Activated CD4-positive, alpha-beta T cell treated with anti-CD3 and anti-CD28 coated beads, Interleukin-2, amount 50 U/mL, for 48 hours (primary cell): ENCODE results near the gene TRAPPC12.

Experiments used
- DNase-seq, 2 experiments: peaks; one replicate each; pipeline ENCODE4 v3.0.0-alpha.2; 2020

TRAPPC12 gene

DNA sequence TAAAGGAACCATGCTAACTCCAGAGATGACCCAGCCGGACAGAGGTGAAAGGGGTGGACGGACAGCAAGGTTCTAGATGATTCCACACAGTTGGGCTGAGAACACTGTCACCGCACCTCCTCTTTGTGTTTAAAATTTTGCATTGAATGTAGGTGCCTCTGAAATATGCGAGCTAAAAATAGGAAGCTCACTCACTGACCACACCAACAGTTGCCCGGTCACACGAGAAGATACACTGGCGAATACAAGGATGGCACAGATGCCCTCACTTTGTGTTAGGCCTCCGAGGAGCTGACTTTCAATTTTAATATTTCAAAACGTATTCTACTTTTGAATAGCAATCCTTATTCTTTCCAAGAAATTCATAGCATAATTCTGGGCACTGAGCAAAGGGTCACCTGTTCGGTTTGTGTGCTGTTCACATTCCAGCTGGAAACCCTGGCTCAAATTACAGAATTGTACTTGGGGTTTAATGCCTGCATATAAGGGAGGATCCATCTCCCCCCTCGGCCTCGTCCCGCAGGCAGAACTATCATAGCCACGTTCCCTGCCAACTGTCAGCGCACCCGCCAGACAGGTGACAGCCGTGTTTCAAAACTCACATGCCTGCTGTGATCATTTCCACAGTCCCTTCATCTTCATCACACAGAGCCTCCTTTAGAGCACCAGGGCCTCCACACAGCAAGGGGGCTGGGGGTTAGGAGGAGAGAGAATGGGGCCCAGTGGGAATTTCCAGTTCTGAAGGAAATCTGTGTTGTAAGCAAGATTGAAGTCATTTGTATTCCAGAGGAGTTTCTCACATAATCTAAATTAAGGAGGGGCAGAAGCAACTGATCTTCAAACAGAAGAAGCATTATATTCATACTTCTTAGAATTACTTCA, 91.6 kb downstream of the TRAPPC12 start:
- no peak for DNase-seq

DNA sequence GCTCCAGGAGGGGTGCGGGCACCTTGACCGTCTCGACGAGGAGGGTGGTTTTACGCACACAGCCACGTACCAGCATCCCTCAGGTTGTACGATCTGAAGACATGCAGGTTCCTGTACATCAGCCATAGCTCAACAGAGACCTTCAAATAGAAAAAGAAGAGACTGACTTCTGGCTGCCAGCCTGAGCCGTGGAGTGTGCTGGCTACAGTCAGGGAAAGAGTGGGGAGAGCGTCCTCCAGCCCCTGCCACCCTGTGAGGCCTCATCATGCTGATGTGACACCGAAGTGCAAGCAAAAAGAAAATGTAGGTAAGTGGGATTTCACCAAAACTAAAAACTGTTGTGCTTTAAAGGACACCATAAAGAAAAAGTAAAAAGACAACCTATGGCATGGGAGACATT, 92.8 kb downstream of the TRAPPC12 start:
- no peak for DNase-seq

DNA sequence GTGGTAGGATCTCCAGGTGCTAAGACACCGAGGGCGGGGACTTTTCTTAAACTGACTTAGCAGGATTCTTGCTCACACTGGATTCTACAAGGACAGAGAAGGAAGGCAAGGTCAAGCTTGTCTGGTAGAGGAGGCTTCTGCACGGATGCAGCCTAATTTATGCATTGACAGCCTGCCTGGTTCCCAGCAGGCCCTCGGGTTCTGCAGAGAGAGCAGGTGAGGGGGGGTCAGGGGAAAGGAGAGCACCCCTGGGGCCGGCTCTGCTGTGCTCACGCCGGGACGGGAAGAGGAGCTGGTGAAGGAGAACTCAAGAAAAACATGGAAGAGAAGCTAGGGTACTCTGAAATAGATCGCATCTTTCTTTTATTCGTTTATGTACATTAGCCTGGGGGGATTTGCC, 93.5 kb downstream of the TRAPPC12 start:
- DNase-seq: no peak

DNA sequence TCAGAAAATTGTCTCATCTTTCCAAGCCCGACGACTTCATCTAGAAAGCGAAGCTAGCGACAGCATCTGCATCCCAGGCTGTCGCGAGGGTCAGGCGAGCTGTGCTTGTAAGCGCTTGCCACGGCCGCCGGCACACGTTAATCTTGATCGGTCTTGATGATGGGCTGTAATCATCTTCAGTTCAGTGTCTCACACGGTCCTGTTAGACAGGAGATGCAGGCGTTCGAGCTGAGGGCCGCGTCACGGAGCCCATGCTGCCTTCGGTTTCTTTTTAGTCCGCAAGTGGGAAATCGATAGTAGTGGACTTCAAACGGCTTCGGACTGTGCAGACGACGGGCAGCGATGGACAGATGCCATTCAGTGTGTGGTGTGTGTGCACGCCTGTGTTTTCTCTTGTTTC, 96.3 kb downstream of the TRAPPC12 start:
- DNase-seq: no peak

DNA sequence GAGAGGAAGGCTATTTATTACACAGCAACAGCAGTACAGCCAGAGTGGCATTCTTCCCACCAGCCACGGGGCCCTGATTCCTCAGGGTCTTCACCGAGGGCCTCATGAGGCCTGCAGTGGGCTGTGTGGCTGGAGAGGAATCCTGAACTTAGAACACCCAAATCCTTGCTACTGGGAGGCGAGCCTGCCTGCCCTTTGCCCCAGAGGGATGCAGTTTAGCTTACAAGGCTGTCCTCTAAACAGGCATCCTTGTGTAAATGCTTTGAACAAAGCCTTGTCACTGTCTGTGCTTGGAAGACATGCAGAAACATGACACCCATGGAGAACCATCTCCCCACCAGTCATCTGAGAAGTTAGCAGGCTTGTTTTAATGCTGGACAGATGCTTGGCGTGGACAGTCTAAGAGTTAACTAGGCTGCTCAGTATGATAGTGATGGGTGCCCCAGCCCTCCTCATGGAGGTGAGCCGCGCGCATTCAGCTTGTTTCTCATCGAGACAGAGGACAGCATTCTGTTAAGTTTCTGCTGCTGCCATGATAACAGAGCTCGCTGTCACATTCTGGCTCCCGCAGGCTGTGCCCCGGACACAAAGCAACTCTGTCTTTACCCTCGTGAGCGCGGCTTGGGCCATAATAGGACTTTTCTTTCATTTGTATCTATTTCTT, 97.0 kb downstream of the TRAPPC12 start:
- no peak for DNase-seq

DNA sequence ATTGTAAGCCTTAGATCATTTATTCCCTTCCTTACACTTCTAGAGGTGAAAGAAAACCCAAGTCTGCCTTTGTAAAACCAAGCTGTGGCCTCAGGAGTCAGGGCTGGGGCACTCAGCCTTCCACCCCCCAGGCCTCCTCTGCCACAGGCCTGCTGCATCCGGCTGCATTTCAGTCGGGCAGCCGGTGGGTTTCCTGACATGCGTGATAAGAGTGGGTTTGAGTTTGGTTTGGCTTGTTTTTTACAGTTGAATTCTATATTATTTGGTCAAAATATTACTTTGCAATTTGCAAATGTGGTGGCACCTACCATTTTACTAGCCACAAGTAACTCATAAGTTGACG, 97.5 kb downstream of the TRAPPC12 start:
- DNase-seq: no peak

DNA sequence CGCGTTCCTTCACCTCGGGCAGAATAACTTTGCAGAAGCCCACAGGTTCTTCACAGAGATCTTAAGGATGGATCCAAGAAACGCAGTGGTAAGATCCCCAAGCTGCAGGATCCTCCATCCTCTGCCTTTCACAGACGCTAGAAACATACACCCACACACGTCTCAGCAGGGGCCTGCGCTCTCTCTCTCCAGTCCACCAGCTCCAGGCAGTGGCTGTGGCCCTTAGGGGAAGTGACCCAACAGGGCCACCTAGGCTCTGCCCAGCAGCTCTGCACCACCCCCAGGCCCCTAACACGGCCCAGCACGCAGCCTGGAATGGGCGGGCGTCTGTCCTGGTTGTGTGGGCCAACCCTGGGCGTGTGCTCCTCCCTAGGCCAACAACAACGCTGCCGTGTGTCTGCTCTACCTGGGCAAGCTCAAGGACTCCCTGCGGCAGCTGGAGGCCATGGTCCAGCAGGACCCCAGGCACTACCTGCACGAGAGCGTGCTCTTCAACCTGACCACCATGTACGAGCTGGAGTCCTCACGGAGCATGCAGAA, 99.4 kb downstream of the TRAPPC12 start:
- DNase-seq: no peak

DNA sequence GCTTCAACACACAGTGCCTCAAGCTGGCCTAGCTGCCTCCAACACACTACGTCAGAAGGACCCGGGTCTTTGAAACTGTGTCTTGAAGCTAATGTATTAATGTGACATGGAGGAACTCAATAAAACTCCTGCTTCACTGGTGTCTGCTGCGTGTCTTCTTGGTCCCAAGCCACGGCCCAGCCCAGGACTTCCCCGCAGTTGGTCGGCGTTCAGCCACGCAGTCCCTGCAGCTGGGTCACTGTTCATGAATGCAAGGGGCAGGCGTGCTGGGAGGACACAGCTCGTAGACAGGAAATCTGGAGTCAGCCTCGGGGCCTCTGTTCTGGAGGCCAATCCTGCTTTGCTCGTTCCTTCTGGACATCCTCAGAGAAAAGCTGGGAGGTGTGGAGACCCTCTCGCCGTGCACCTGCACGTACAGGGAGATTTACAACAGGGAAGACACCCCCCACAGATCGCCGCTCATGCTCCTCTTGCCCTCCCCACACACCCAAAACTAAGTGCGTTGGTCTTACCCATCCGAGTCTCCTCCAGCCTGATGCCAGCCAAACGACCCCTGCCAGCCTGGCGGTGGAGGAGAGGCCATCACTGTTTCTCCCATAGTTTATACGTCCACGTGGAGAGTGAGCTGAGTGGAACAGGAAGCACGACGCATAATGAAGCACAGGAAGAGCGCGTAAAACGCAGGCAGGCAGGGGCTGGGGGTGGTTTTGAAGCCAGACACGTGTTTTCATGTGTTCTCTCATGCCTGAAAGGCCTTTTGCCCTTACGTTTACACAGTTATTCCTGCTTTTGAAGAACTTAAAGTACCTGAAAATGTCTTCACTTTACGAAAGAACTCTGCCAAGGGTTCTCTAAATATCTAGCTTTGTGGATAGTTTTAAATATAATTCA, 100.2 kb downstream of the TRAPPC12 start:
- no peak for DNase-seq

DNA sequence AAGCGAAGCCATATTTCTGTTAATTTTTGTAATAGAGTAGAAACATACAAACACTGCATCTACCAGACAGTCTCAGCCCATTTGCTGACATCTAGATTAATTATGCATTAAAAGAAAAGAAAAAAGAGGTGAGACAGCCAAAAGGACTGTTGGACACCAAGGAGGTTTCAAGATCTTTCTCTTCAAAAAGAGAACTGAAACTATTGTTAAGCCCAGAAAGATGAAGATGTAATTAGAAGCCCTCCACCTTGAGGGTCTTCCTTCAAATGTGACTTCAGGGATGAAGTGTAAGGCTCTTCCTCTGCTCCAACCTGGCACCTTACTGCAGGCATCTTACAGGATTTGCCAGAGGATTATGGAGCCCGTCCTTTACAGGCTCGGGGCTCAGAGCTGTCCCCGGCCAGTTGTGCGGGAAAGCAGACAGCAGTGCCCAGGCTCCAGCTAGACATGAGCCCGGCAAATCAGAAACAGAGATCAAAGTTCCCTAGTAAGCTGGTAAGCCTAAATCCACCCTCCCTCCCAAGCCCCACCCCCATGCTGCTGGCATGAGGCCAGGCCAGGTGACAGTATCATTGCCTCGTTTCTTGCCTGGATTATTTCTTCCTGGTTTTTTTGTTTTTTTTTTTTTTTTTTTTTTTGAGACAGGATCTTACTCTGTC, 101.0 kb downstream of the TRAPPC12 start:
- DNase-seq: no peak

DNA sequence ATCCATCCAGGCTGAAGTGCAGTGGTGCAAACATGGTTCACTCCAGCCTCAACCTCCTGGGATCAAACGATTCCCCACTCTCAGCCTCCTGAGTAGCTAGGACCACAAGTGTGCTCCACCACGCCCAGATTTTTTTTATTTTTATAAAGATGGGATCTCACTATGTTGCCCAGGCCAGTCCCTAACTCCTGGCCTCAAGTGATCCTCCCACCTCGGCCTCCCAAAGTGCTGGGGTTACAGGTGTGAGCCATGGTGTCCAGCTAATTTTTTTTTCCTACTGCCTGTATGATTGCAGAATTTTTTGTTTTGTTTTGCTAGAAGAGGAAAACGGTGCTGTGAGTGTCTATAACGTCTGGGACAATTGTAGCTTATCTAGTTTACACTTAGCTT, 101.5 kb downstream of the TRAPPC12 start:
- no peak for DNase-seq

DNA sequence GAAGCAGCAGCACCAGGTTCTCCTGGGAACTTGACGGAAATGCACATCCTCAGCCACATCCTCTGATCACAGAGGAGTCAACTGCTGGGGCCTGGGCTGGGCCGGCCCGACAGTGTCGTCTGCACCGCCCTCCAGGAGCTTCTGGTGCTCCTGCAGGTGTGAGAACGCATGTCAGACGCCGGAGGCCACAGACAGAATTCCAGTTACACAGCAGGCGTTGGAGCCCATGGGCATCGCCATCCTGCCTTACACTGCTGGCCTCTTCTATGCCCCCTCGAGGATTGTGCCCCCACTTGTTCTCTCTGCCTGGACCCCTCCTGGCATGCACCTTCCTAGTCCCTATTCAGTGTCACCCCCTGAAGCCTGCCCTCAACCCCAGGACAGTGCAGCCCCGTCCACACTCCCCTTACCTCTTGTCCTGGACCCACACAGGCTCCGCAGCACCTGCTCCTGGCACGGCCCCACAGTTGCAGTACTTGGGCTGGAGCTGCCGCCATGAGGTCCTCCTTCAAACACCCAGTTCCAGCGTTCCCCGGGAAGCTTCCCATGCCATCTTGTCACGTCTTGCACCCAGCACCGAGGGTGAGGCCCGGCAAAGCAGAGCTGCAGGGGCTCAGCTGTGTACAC, 102.4 kb downstream of the TRAPPC12 start:
- no peak for DNase-seq

DNA sequence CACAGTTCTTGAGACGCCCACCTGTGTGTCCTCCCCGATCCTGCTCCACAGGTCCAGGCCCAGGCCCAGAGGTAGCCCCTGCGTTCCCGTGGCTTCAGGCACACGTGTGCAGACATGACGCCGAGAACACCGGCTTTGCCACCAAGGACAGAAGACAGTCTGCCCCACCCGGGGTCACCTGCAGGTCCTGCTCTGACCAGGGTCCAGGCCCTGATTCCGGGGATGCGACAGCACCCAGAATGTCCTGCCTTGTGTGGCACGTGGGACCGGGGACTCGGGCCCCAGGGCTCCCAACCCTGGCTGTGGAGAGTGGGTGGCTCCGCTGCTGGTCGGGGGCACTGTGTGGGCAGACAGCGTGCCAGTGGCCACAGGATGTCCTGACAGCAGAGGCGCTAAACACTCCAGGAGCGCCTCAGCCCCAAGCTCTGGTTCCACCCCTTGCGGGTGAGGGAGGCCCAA, 102.9 kb downstream of the TRAPPC12 start:
- DNase-seq: no peak

DNA sequence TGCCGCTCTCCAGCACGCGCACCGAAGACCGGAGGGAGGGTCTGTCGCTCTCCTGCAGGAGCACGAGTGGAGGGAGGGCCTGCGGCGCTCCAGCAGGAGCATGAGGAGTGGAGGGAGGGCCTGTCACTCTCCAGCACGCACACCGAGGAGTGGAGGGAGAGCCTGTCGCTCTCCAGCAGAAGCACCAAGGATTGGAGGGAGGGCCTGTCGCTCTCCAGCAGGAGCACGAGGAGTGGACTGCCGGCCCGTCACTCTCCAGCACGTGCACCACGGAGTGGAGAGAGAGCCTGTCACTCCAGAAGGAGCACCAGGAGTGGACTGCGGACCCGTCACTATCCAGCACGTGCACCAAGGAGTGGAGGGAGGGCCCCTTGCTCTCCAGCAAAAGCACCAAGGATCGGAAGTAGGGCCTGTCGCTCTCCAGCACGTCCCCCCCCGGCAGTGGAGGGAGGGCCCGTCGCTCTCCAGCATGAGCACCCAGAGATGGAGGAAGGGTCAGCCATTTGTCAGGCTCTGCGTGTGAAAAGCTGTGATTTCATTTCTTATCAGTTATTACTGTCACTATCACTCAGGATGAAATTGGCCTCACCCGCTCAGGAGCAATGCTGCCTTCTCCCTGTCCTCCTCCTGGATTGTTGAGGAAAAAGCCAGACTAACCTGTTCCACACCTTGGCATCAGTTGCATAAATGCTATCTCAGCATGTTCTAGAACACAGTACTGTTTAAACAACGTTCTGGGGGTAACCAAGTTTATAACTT, 103.9 kb downstream of the TRAPPC12 start:
- DNase-seq: no peak

DNA sequence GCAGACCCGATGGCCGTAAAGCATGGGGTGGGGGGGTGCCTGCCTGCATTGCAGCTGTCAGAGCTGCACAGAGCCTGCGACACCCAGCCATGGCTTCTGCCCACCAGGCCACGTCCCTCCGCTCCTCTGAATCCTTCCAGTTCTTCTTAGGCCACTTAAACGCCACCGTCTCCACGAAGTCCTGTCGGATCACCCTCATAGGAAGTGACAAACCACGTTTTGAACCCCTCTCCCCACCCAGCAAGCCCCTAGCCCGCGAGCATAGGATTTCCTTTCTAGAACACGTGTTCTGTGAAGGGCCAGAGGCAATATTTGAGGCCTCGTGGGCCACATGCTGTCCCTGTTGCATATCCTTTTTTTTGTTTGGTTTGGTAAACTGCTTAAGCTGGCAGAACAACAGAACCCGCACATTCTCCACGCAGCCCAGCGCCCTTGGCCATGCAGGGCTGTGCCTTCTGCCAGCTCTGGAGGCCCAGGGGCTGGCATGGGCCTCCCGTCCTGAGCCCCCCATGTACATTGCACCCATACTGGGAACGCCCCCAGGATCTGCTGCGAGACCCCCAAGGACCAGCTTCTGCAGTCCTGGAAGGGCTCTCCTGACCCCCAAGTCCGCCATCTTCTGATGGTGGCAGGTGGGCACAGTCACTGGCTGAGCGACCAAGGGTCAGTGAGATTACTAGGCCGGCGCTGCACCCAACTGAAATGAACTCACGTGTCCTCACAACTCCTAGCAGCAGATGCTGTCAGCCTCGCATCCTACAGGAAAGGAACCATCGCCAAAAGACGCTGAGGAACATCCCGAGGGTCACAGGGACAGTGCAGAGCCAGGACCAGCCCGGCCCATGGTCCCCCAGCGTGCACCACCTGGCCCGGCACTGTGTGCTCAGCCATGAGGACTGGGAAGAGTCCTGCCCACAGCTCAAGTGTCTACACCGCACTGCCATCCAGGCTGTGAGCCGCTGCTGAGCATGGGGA, 104.8 kb downstream of the TRAPPC12 start:
- DNase-seq: no peak

DNA sequence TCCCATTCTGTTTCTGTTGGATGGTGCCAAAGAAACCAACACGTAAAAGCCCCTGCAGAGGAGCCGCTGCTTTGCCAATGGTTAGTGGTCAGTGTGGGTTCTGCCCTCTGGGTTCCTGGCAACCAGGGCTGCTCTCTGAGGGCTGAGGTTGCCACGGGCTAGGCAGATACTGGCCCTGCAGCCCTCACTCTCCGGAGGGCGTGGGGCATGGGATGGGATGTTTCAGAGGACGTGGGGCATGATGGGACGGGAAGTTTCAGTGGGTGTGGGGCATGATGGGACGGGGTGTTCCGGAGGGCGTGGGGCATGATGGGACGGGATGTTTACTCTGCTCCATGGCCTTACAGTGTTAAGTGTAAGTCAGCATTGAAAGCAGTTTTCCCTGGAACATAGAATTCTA, 105.7 kb downstream of the TRAPPC12 start:
- DNase-seq: no peak

DNA sequence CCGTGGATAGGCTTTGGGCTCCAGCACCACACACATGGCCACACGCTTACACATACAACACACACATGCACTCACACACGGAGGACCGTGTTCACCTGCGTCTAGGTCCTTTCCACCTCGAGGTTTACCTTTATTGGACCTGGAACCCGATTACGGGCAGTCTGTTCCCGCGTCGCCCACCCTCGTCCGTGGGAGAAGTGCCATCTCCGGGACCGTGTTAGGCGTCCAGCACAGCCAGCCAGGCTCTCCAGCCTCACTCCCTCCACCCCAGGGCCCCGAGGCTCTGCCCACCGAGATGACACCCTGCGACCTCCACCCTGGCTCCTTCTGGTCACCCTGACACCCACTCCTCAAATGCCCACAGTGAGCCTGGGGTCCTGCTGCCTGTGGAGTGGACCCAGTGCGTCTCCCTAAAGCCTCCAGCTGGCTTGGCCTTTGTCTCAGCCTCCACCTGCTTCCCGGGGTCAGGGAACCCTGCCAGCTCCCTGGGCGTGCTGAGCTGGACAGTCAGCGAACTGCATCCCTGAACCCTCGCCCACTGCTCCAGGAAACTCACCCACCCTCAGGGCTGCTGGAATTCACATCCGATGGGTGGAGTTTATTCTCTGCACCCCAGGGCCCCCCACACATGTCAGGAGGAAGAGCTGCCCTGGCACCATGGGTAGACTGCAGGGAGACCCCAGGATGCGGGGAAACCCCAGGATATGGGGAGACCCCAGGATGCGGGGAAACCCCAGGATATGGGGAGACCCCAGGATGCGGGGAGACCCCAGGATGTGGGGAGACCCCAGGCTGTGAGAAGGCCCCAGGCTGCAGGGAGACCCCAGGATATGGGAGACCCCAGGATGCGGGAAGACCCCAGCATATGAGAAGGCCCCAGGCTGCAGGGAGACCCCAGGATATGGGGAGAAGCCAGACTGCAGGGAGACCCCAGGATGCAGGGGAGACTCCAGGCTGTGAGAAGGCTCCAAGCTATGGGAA, 106.8 kb downstream of the TRAPPC12 start:
- DNase-seq: no peak

DNA sequence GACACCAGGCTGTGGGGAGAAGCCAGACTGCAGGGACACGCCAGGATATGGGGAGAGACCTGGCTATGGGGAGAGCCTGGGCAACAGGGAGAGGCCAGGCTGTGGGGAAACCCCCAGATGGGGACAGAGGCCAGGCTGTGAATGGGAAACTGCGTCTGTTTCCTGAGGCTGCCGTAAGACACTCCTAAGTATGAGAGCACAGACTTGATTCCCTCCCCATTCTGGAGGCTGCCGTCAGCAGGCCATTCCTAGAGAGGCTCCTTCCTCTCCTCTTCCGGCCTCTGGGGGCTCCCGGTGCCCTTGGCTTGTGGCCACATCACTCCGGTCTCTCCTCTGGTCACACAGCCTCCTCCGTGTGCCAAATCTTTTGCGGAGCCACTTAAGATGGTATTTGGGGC, 107.5 kb downstream of the TRAPPC12 start:
- no peak for DNase-seq

DNA sequence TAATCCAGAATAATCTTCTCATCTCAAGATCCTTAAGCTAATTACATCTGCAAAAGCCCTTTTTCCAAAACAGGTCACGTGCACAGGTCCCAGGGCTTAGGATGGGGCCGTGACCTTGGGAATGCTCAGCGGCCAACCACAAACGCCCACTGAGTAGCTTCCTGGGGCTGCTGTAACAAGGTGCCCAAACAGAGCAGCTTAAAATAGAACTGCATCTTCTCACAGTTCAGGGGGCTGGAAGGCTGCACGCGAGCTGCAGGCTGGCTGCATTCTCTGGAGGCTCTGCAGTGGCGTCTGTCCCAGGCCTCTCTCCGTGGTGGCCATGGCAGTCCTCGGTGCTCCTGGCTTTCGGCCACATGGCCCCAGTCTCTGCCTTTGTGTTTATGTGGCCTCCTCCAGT, 107.9 kb downstream of the TRAPPC12 start:
- no peak for DNase-seq

DNA sequence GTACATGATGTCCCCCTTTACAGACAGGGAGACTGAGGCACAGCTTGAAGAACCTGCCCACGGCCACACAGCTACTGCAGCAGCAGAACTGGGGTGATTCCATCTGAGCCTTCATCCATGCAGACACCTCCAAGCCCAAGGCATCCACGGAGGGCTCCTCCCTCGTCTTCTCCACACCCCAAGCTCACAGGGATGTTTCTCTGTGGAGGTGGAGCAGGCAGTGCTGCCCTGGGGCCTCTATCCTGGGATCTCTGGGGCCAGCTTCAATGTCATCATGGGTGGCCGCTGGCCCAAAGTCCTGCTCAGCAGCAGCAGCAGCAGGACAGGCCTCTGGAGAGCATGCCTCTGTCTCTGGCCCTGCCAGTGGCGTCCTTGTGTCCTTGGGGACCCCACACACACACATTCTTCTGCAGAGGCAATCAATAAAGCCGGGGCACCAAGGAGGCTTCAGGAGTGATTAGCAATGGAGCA, 108.6 kb downstream of the TRAPPC12 start:
- no peak for DNase-seq
